ENCODE measurements around the gene C19orf53.

DNA sequence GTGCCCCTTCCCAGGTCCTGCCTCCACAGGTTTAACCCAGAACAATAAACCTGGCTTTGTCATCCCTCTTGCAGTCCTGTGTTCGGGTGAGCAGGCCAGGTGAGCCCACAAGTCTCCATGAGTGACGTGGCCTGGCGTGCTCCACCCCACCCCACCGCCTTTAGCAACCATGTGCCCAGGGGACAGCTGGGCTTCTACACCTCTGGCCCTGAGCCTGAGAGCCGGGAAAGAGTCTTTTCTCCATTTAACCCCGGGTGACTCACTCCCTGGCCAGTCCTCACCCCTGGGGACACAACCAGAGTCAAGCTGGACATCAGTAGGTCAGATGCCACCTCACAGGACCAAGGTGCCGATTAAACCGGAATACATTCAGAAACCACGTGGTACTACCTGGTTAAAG is 4.1 kb downstream of the C19orf53 start:
- TF ChIP-seq EZH2 (IDR thresholded peaks at IDR 0.05) = no peak
- TF ChIP-seq POLR2AphosphoS5 (IDR thresholded peaks at IDR 0.05; ENCODE audit: borderline replicate concordance, low read depth, low read length) = no peak
- no peak for TF ChIP-seq FOXP2 (optimal IDR thresholded peaks at IDR 0.05; ENCODE audit: control extremely low read depth, extremely low read length, insufficient read depth)

Measured in SK-N-MC (cell line).